HepG2 (cell line): ENCODE data around the gene CDC42BPG. TPM values are rescaled to one million over a fixed set of nuclear protein-coding genes. Genes with fewer than 3 reads are reported as not detected.

ENCODE experiments used
- BORCS8-MEF2B ChIP-seq: sonication (generic); formaldehyde crosslinking; IDR thresholded peaks from 2 replicates; pipeline ENCODE4 v1.8.0; 2022; ENCODE audit warnings: mild to moderate bottlenecking, missing genetic modification reagents
- GPN1 ChIP-seq: sonication (generic); formaldehyde crosslinking; IDR thresholded peaks from 2 replicates; pipeline ENCODE4 v1.5.1; 2020; ENCODE audit warnings: missing genetic modification reagents, borderline replicate concordance
- PHF5A ChIP-seq: IDR thresholded peaks from one replicate; pipeline ENCODE4 v1.6.1; 2018; ENCODE audit warnings: low read depth, missing genetic modification reagents; ENCODE audit not compliant: unreplicated experiment
- RAD51 ChIP-seq: fragments of 450-650 bp; IDR thresholded peaks from 2 replicates; pipeline ENCODE4 v1.6.1; 2016; ENCODE audit warnings: borderline replicate concordance
- SATB2 ChIP-seq: sonication (generic); formaldehyde crosslinking; IDR thresholded peaks from 2 replicates; pipeline ENCODE4 v1.5.0; 2020; ENCODE audit warnings: missing genetic modification reagents
- SETDB1 ChIP-seq: sonication (generic); formaldehyde crosslinking; IDR thresholded peaks from 2 replicates; pipeline ENCODE4 v1.5.1; 2020; ENCODE audit warnings: missing genetic modification reagents, mild to moderate bottlenecking, borderline replicate concordance
- YEATS2 ChIP-seq: sonication (generic); formaldehyde crosslinking; IDR thresholded peaks from 2 replicates; pipeline ENCODE4 v1.4.0; 2020; ENCODE audit warnings: missing genetic modification reagents, borderline replicate concordance
- ZFP37 ChIP-seq: sonication (generic); formaldehyde crosslinking; IDR thresholded peaks from 2 replicates; pipeline ENCODE4 v1.4.0; 2020; ENCODE audit warnings: missing genetic modification reagents, borderline replicate concordance
- ZNF205 ChIP-seq: IDR thresholded peaks from 2 replicates; pipeline ENCODE4 v1.6.1; 2018; ENCODE audit warnings: missing biosample characterization, missing genetic modification reagents
- ZNF24 ChIP-seq: fragments of 450-650 bp; IDR thresholded peaks from 2 replicates; pipeline ENCODE4 v1.6.1; 2017; ENCODE audit warnings: antibody characterized with exemption, mild to moderate bottlenecking
- ZNF260 ChIP-seq: sonication (generic); formaldehyde crosslinking; IDR thresholded peaks from 2 replicates; pipeline ENCODE4 v1.4.0; 2020; ENCODE audit warnings: missing genetic modification reagents, low read depth, mild to moderate bottlenecking, borderline replicate concordance
- ZNF333 ChIP-seq: sonication (generic); formaldehyde crosslinking; IDR thresholded peaks from 2 replicates; pipeline ENCODE4 v1.4.0; 2020; ENCODE audit warnings: mild to moderate bottlenecking, missing genetic modification reagents, borderline replicate concordance
- ZNF451 ChIP-seq: sonication (generic); formaldehyde crosslinking; IDR thresholded peaks from 2 replicates; pipeline ENCODE4 v1.5.0; 2020; ENCODE audit warnings: mild to moderate bottlenecking, missing genetic modification reagents
- ZNF564 ChIP-seq: sonication (generic); formaldehyde crosslinking; IDR thresholded peaks from 2 replicates; pipeline ENCODE4 v1.8.1; 2023; ENCODE audit warnings: mild to moderate bottlenecking, missing genetic modification reagents
- ZNF616 ChIP-seq: sonication (generic); formaldehyde crosslinking; IDR thresholded peaks from 2 replicates; pipeline ENCODE4 v1.5.0; 2020; ENCODE audit warnings: low read depth, mild to moderate bottlenecking, missing genetic modification reagents
- ZNF709 ChIP-seq: sonication (generic); formaldehyde crosslinking; IDR thresholded peaks from 2 replicates; pipeline ENCODE4 v1.5.0; 2020; ENCODE audit warnings: mild to moderate bottlenecking, missing genetic modification reagents
- ZSCAN29 ChIP-seq: sonication (generic); formaldehyde crosslinking; conservative IDR thresholded peaks from 2 replicates; pipeline ENCODE4 v1.4.0; 2020; ENCODE audit warnings: mild to moderate bottlenecking, missing genetic modification reagents
- polyA plus RNA-seq, 8 experiments: library from polyadenylated mRNA; depleted of rRNA in 3 of 8; stranded (reverse) in 7 of 8; unstranded in 1 of 8; fragments of >200 nt; fragmentation: Illumina TruSeq in 4 of 8; extraction: Trizol in 4 of 8; gene quantifications; 2 replicates each; pipeline versions ENCODE4 v1.2.1 to v1.2.3, GENCODE V29; 2011 to 2016; ENCODE audit warnings: low read depth in 4 of 8, missing spikeins in 1 of 8, mixed read lengths in 1 of 8; ENCODE audit not compliant: insufficient read depth in 1 of 8
- total RNA-seq, 5 experiments: library from RNA; depleted of rRNA; stranded (reverse); fragments of >200 nt; fragmentation: Illumina TruSeq; extraction: Trizol; gene quantifications; 2 replicates each; pipeline ENCODE4 v1.2.3, GENCODE V29; 2016; ENCODE audit warnings: low read depth in 1 of 5
- TF ChIP-seq, protein P1 (sequence below): sonication (generic); formaldehyde crosslinking; IDR thresholded peaks from one replicate; pipeline ENCODE4 v1.5.1; 2020; ENCODE audit warnings: mild to moderate bottlenecking, missing genetic modification reagents; ENCODE audit errors: not compliant biosample characterization
- TF ChIP-seq, protein P2 (sequence below): conservative IDR thresholded peaks from 2 replicates; pipeline ENCODE4 v1.6.1; 2018; ENCODE audit warnings: missing genetic modification reagents
- TF ChIP-seq, protein P3 (sequence below): sonication (generic); formaldehyde crosslinking; IDR thresholded peaks from 2 replicates; pipeline ENCODE4 v1.8.0; 2022; ENCODE audit warnings: mild to moderate bottlenecking, missing genetic modification reagents, moderate library complexity

The CDC42BPG gene
- total and polyA plus RNA-seq, 2 of the 13 experiments (the other 11 are each of a cell fraction or from before 2014, with no cell fraction given) = 0.55 to 1.4 TPM

DNA sequence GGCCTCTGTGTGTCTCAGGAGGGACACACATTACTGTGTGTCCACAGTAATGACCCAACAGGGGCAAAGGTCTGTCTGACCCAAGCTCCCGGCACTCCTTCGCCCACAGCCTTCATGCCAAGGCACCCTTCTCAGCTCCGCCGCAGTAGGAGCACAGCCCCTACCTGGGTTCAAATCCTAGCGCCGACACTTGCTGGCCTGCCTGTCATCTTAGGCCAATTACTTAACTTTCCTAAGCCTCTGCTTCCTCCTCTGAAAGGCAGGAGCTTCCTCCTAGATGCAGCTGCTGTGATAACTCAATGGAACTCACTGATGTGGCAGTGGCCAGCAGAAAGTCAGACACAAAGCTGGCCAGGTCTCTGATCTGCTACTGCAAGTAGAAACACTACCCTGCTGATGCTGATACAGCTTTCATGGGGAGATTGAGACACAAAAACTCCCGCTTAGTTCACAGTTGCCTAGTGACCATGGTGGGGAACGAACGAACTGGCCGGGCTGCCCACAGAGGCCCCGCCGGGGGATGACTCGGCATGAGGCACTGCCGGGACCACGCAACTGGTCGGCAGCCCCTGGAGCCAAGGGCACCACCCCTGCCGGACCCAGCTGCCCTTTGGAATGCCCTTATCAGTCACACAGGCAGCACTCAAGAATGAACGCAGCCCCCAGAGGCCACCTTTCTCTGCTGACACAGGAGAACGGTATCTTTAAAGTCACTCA is 25.9 kb upstream of the CDC42BPG start (continued):
- TF ChIP-seq, protein P1, sequence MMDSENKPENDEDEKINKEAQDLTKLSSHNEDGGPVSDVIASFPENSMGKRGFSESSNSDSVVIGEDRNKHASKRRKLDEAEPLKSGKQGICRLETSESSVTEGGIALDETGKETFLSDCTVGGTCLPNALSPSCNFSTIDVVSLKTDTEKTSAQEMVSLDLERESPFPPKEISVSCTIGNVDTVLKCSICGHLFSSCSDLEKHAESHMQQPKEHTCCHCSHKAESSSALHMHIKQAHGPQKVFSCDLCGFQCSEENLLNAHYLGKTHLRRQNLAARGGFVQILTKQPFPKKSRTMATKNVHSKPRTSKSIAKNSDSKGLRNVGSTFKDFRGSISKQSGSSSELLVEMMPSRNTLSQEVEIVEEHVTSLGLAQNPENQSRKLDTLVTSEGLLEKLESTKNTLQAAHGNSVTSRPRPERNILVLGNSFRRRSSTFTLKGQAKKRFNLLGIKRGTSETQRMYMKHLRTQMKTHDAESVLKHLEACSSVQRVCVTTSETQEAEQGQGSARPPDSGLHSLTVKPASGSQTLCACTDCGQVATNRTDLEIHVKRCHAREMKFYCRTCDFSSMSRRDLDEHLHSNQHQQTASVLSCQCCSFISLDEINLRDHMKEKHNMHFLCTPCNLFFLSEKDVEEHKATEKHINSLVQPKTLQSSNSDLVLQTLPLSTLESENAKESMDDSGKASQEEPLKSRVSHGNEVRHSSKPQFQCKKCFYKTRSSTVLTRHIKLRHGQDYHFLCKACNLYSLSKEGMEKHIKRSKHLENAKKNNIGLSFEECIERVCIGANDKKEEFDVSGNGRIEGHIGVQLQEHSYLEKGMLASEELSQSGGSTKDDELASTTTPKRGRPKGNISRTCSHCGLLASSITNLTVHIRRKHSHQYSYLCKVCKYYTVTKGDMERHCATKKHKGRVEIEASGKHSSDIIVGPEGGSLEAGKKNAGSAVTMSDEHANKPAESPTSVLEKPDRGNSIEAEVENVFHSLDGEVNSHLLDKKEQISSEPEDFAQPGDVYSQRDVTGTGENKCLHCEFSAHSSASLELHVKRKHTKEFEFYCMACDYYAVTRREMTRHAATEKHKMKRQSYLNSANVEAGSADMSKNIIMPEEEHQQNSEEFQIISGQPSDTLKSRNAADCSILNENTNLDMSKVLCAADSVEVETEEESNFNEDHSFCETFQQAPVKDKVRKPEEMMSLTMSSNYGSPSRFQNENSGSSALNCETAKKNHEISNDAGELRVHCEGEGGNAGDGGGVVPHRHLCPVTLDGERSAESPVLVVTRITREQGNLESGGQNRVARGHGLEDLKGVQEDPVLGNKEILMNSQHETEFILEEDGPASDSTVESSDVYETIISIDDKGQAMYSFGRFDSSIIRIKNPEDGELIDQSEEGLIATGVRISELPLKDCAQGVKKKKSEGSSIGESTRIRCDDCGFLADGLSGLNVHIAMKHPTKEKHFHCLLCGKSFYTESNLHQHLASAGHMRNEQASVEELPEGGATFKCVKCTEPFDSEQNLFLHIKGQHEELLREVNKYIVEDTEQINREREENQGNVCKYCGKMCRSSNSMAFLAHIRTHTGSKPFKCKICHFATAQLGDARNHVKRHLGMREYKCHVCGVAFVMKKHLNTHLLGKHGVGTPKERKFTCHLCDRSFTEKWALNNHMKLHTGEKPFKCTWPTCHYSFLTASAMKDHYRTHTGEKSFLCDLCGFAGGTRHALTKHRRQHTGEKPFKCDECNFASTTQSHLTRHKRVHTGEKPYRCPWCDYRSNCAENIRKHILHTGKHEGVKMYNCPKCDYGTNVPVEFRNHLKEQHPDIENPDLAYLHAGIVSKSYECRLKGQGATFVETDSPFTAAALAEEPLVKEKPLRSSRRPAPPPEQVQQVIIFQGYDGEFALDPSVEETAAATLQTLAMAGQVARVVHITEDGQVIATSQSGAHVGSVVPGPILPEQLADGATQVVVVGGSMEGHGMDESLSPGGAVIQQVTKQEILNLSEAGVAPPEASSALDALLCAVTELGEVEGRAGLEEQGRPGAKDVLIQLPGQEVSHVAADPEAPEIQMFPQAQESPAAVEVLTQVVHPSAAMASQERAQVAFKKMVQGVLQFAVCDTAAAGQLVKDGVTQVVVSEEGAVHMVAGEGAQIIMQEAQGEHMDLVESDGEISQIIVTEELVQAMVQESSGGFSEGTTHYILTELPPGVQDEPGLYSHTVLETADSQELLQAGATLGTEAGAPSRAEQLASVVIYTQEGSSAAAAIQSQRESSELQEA (CRISPR knock-in tag) = no peak
- TF ChIP-seq BORCS8-MEF2B (CRISPR knock-in tag) = 0 out of 2 replicates have a peak, but pooled peaks have one; percentile 54
- TF ChIP-seq RAD51 = no peak
- TF ChIP-seq ZFP37 = no peak
- TF ChIP-seq ZNF709 (CRISPR knock-in tag) = no peak
- 0 out of 2 replicates have a peak, but pooled peaks have one; percentile 21 for TF ChIP-seq ZNF616 (CRISPR knock-in tag)
- no peak for TF ChIP-seq ZNF451
- TF ChIP-seq, protein P2, sequence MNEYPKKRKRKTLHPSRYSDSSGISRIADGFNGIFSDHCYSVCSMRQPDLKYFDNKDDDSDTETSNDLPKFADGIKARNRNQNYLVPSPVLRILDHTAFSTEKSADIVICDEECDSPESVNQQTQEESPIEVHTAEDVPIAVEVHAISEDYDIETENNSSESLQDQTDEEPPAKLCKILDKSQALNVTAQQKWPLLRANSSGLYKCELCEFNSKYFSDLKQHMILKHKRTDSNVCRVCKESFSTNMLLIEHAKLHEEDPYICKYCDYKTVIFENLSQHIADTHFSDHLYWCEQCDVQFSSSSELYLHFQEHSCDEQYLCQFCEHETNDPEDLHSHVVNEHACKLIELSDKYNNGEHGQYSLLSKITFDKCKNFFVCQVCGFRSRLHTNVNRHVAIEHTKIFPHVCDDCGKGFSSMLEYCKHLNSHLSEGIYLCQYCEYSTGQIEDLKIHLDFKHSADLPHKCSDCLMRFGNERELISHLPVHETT (CRISPR knock-in tag) = no peak
- no peak for TF ChIP-seq ZSCAN29 (CRISPR knock-in tag)
- no peak for TF ChIP-seq SATB2
- no peak; the same call in 1 of the 2 replicates for TF ChIP-seq ZNF333 (CRISPR knock-in tag)
- TF ChIP-seq ZNF260 = no peak
- TF ChIP-seq, protein P3, sequence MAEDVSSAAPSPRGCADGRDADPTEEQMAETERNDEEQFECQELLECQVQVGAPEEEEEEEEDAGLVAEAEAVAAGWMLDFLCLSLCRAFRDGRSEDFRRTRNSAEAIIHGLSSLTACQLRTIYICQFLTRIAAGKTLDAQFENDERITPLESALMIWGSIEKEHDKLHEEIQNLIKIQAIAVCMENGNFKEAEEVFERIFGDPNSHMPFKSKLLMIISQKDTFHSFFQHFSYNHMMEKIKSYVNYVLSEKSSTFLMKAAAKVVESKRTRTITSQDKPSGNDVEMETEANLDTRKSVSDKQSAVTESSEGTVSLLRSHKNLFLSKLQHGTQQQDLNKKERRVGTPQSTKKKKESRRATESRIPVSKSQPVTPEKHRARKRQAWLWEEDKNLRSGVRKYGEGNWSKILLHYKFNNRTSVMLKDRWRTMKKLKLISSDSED (CRISPR knock-in tag) = no peak
- no peak for TF ChIP-seq PHF5A (CRISPR knock-in tag)
- TF ChIP-seq GPN1 (CRISPR knock-in tag) = no peak
- TF ChIP-seq SETDB1 (CRISPR knock-in tag) = no peak
- TF ChIP-seq ZNF205 (CRISPR knock-in tag) = no peak
- TF ChIP-seq ZNF24 = no peak
- no peak for TF ChIP-seq YEATS2 (CRISPR knock-in tag)
- TF ChIP-seq ZNF564 (CRISPR knock-in tag) = no peak
